Activated CD4-positive, alpha-beta T cell treated with anti-CD3 and anti-CD28 coated beads, Interleukin-2, Interleukin-6, amounts not matched to agents 100 ng/mL and 50 ng/mL, durations not matched to agents 16 hours and 8 hours (primary cell): ENCODE results near the gene SSC5D.

ENCODE experiments used
- DNase-seq: peaks from one replicate; pipeline ENCODE4 v3.0.0-alpha.2; 2020

SSC5D gene

DNA sequence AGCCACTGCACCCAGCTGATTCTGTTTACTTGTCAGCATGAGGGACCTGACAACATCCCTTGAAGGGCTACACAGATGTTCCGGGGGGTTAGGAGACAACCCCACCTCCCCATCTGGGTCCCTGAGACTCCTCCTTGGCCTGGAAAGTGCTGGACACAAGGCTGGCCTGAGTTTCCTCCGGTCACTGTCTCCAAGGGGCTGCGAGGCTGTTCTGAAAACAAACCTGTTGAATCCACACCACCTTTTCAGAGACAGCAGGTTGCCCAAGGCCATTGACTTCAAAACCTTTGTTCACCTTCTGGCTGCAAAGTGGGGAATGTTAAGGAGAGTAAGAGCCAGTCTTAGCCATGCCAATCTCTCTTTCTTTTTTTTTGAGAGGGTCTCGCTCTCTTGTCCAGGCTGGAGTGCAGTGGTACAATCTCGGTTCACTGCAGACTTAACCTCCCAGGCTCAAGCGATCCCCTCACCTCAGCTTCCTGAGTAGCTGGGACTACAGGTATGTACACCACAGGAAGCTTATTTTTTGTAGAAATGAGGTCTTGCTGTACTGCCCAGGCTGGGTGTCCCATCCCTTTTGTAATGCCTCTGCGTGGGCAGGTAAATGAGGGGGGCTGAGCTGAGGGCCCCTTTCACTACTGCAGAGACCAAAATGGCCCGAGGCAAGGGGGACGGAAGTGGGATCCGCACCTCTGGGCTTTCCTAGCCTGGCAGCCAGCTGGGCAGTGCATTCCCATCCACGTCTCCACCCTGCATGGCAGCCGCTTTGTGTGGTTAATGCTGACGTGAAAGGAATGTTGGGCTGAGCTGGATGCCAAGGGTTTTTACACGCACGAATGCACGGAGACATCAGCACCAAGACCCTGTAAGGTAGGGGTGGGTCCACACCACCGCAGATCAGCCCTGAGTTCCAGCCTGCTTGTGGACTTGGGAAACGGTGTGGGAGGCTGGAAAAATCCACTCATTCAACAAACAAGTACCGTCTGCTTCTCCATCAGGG lies 13.7 kb upstream of the SSC5D start:
- DNase-seq = no peak

GRCh38 chr19:55476100-55476775 lies 12.0 kb upstream of the SSC5D start, which contains the start of gene ZNF628:
Gene ZNF628, plus strand, starts transcription at chr19:55476617. Its CDS starts 3,294 bp downstream, at chr19:55479911.
- DNase-seq = peak; percentile 98

- DNase-seq = no peak
Measured at GRCh38 chr19:55477905-55478304, 10.3 kb upstream of the SSC5D start.

DNA sequence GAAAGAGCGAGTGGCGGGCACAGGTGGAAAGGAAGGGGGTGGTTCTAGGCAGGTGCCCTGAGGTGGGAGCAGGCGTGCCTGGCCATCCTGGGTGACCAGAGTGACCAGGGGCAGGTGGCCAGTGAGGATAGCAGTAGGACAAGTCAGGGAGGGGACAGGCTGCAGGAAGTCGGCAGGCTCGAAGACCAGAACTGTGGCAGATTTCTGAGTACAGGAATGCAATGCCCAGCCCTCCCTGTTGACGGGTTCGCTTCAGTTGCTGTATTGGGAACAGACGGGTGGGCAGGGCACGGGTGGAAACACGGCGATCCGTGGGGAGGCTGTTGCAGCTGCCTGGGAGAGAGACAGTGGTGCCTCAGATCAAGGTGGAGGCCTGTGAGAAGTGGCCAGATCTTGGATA lies 9.9 kb upstream of the SSC5D start:
- no peak for DNase-seq

- DNase-seq = no peak
Measured at GRCh38 chr19:55479045-55479444, 9.2 kb upstream of the SSC5D start.

DNA sequence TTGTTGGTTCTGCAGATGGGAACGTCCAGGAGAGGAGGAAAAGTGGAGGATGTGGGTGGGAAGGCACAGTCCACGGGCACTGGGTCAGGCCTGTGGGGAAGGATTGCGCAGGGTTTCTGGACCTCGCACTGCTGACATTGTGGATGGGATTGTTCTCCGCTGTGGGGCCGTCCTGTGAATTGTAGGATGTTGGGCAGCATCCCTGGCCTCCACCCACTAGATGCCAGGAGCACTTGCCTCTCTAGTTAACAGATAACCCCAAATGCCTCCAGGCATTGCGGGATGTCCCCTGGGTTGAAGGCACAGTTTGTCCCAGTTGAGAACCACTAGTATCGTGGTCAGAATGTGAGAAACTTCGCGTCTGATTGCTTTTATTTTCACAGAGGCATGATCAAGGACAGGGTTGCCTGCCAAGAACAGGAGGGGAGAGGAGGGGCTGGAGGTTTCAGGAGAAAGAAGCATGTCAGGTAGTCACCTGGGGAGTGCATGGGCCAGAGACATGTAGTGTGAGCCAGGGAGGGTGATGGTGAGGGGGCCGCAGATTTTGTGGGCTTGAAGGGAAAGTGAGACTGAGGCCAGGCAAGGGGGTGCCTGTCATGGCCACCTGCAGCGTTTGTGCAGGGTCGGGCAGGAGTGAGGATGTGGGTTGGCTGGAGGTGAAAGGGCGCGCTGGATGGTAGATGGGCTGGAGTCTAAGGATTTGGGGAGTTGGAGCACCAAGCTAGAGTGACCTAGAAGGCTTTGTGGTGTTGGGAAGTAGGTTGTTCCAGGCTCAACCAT lies 8.6 kb upstream of the SSC5D start:
- DNase-seq = no peak

DNA sequence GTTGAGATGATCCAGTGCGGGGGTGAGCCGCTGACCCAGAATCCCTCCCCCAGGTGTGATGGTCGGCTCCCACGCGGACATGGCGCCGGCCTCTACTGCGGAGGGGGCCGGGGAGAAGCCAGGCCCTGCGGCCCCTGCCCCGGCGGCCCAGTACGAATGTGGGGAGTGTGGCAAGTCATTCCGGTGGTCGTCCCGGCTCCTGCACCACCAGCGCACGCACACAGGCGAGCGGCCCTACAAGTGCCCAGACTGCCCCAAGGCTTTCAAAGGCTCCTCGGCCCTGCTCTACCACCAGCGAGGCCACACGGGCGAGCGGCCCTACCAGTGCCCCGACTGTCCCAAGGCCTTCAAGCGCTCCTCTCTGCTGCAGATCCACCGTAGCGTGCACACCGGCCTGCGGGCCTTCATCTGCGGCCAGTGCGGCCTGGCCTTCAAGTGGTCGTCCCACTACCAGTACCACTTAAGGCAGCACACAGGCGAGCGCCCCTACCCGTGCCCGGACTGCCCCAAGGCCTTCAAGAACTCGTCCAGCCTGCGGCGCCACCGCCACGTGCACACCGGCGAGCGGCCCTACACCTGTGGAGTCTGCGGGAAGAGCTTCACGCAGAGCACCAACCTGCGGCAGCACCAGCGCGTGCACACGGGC lies 7.0 kb upstream of the SSC5D start:
- no peak for DNase-seq

DNA sequence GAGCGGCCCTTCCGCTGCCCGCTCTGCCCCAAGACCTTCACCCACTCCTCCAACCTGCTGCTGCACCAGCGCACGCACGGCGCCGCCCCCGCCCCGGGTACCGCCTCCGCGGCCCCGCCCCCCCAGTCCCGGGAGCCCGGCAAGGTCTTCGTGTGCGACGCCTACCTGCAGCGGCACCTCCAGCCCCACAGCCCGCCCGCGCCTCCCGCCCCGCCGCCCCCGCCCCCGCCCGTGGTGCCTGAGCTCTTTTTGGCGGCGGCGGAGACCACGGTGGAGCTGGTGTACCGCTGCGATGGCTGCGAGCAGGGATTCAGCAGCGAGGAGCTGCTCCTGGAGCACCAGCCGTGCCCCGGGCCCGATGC lies 6.5 kb upstream of the SSC5D start:
- DNase-seq = no peak

DNA sequence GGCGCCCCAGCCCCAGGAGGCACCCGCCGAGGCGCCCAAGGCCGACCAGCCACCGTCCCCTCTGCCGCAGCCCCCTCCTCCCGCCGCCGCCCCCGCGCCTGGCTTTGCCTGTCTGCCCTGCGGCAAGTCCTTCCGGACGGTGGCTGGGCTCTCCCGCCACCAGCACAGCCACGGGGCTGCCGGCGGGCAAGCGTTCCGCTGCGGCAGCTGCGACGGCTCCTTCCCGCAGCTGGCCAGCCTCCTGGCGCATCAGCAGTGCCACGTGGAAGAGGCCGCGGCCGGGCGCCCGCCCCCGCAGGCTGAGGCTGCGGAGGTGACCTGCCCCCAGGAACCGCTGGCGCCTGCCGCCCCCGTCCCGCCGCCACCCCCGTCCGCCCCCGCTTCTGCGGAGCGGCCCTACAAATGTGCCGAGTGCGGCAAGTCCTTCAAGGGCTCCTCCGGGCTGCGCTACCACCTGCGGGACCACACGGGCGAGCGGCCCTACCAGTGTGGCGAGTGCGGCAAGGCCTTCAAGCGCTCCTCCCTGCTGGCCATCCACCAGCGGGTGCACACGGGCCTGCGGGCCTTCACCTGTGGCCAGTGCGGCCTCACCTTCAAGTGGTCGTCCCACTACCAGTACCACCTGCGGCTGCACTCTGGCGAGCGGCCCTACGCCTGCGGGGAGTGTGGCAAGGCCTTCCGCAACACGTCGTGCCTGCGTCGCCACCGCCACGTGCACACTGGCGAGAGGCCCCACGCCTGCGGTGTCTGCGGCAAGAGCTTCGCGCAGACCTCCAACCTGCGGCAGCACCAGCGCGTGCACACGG lies 5.9 kb upstream of the SSC5D start:
- no peak for DNase-seq

GRCh38 chr19:55482967-55483705 lies 5.1 kb upstream of the SSC5D start:
- no peak for DNase-seq

GRCh38 chr19:55483706-55484592 lies 4.3 kb upstream of the SSC5D start:
- DNase-seq = no peak

- peak; percentile 76 for DNase-seq
Measured at GRCh38 chr19:55484593-55485438, 3.4 kb upstream of the SSC5D start, which contains the start of gene NAT14. Gene NAT14, plus strand, starts transcription at chr19:55485188. Its CDS starts 521 bp downstream, at chr19:55485709.

DNA sequence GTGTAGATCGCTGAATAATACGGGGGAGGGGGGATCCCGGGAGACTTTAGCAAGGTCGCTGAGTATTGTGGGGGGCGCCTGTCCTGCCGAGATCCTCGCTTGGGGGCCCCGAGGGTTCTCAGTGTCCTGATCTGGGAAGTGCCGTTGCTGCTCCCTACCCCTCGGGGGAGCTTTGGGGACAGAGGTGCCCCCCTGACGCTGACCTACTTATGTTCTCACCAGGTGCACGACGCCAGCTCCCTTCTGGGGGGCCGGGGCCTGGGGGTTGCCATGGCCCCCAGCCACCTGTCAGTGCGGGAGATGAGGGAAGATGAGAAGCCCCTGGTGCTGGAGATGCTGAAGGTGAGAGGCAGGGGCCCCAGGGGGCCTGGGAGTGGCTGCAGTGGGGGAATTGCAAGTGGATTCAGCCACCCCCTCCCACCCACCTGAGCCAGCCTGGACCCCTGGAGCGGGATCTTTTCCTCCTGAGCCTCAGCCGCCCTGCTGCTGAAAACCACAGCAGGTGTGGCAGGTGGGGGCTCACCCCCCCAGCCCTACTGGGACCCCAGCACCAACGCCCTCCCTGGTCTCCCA lies 2.7 kb upstream of the SSC5D start:
- DNase-seq = no peak

GRCh38 chr19:55486043-55486970 lies 1.9 kb upstream of the SSC5D start:
- DNase-seq = no peak

- peak; percentile 40 for DNase-seq
Measured at GRCh38 chr19:55486971-55487923, 989 bp upstream of the SSC5D start.
